Peyer's patch (tissue), 4 donors: ENCODE data around the gene PAFAH1B2.
A peak's percentile ranks its signal among the peaks of the same experiment; 100 is the strongest.

ENCODE experiments used
- CTCF ChIP-seq, 6 experiments: fragments of 450-650 bp in 4 of 6; fragments of 200-600 bp in 2 of 6; sonication (generic) in 1 of 6; IDR thresholded peaks; one replicate each; pipeline ENCODE4 v1.5.1; 2017 to 2019; ENCODE audit warnings: antibody characterized with exemption in 6 of 6, mild to moderate bottlenecking in 3 of 6, moderate library complexity in 1 of 6
- POLR2A ChIP-seq, 2 donors: fragments of 450-650 bp; IDR thresholded peaks; one replicate each; pipeline ENCODE4 v1.5.1; 2017; ENCODE audit warnings: antibody characterized with exemption in 2 of 2, mild to moderate bottlenecking in 2 of 2, moderate library complexity in 2 of 2

- TF ChIP-seq CTCF (IDR thresholded peaks at IDR 0.05) (peak in 2 of 6 experiments; percentile 2 to 6), POLR2A (IDR thresholded peaks at IDR 0.05) (no peak)
Observed at GRCh38 chr11:117179048-117179999, 35.2 kb downstream of the PAFAH1B2 start.
